ENCODE data around the gene PARVA.

Gene PARVA

GRCh38 chr11:12537778-12538401 lies 160.5 kb downstream of the PARVA start:
- DNase-seq = no peak

DNA sequence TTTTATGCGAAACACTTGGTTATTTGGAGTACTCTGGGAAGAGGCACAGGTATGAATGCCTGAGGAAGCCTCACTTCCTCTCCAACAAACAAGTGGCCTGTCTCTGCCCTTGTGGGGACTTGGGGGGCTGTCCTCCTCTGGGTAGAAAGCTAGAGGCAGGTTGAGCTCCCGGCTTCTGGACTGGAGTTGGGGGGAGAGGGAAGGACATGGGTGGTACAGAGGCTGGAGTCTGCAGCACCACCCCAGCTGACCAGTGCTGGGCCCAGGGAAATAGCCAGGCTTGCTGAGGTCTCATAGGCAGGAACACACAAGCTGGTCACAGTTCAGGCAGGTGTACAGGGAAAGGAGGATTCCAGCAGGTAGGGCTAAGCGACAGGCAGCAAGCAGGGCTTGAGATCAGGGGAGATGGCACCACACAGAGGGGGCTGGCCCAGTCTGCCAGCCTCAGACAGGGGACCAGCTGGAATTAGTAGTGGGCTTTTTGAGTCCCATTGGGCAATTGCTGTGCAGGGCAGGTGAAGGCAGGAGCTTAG lies 161.6 kb downstream of the PARVA start:
- DNase-seq = no peak

DNA sequence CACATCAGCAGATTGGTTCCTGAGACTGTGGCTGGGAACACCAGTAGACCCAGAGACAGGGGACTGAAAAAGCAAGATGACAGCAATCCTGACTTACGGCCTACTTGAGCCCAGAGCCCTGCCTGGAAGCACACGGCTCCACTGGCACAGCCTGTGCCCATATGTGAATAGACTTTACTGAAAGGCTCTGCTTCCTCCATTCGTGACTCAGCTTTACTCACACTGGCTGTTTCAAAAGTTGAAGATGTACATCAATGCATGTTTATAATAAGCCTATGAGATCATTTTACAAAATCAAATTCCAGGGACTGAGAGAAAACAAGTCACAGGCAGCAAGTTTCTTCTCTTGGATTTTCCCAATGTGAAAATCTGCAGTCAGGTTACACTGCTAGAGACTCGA lies 162.2 kb downstream of the PARVA start:
- no peak for DNase-seq

- no peak for DNase-seq
Observed at GRCh38 chr11:12540075-12540680, 162.8 kb downstream of the PARVA start.

DNA sequence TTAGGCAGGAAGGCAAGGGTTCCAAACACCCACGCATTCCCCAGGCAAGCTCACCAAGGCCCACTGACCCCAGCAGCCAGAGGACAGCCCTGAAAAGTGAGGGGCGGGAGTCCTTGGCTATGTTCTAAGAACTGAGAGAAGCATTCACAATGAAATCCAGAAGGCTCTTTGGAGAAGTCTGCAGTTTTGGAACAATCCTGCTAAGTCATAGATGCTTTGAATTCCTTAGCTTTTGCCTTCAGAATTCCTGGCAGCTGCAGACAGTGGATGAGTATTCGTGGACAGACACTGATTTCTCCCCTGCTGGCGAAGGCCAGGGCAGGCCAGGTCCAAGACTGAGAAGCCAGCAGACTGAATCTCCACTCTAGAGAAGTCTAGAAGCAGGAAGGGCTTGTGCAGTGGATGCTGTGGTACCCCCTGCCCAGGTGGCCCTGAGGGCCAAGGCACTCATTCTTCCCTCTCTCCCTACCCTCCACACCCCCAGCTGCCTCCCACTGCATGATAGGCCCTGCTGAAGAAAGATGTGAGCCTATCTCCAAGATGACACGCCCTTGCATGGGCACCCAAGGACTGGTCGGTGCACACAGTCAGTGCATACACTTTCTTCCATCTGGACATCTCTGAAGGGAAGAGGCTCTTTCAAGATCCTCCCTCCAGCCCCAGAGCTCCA lies 163.7 kb downstream of the PARVA start:
- no peak for DNase-seq

DNA sequence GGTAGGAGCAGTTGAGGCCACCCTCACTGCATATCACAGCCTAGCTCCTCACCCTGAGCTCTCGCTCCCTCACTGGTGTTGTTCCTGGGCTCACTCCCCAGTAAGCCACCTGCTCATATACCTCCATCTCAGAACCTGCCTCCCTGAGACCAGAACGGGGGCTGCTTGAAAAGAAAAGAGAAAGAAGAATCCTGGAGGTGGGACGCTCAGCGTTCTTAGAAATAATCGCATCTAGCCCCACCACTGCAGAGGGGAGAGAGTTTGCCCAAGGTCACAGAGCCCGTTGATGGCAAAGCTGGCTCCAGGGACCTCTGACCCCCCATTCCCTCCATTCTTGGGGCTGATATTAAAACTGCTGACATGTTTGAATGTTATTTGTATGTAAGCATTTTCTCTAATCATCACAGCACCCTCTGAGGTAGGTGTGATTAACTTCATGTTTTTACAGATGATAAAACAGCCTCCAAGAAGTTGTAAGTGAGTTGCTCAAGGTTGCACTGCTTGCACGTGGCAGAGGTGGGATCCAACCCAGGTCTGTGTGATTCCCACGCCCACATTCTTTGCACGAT lies 164.3 kb downstream of the PARVA start:
- DNase-seq = no peak

- no peak for DNase-seq
Observed at GRCh38 chr11:12542186-12542935, 165.0 kb downstream of the PARVA start.

- DNase-seq = no peak
Observed at GRCh38 chr11:12543596-12544415, 166.4 kb downstream of the PARVA start.

DNA sequence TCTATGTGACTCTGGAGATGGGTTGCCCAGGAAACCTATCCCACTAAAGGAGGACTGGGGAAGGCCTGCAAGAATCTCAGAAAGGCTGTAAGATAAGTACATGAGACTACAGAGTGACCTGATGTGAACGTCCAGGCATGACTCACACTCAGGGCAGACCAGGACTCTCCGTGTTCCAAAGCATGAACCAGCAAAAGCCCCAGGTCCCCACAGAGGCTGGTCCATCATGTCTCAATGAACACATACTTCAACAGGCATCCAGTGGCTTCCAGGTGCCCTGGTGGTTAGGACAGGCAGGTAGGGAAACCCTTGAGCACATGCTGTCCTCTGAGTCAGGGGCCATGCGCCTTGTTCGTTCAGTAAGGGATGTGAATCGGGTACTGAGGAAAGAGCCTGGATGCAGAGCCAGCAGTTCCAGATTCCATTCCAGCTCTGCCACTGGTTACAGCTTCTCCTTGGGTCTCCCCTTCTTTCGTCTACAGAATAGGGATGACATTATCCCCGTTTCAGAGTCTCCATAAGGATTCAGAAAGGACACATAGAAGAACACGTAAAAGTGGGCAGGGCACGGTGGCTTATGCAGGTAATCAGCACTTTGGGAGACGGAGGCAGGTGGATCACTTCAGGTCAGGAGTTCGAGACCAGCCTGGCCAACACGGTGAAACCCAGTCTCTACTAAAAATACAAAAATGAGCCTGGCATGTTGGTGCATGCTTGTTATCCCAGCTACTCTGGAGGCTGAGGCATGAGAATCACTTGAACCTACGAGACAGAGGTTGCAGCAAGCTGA lies 167.8 kb downstream of the PARVA start:
- DNase-seq = no peak

DNA sequence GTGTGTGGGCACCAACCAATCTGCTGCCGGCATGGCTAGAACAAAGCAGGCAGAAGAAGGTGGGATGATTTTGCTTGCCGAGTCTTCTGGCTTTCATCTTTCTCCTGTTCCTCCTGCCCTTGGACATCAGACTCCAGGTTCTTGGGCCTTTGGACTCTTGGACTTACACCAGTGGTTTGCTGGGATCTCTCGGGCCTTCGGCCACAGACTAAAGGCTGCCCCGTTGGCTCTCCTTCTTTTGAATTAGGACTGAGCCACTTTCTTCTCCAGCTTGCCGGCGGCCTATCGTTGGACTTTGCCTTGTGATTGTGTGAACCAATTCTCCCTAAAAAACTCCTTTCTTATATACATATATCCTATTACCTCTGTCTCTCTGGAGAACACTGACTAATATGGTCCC lies 168.8 kb downstream of the PARVA start:
- no peak for DNase-seq

DNA sequence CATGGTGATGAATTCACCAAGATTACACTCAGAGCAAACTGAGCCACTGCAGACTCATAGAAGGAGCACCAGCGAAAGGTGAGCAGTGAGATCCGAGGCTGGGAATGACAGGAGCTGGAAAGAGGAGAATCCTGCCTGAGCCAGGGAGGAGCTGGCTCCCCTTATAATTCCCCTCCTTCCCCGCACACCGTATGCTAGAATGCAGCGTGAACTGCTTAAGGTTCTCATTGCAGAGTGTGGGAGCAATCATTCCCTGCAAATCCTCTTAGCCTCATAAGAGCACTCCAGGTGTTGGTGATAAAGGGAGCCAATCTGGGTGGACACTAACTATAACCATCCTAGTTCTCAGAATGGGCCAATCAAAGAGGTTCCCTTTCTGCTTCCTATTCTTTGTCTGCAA lies 169.3 kb downstream of the PARVA start:
- no peak for DNase-seq

- DNase-seq = no peak
Observed at GRCh38 chr11:12547953-12548650, 170.7 kb downstream of the PARVA start.

- no peak for DNase-seq
Observed at GRCh38 chr11:12552692-12553091, 175.3 kb downstream of the PARVA start.

DNA sequence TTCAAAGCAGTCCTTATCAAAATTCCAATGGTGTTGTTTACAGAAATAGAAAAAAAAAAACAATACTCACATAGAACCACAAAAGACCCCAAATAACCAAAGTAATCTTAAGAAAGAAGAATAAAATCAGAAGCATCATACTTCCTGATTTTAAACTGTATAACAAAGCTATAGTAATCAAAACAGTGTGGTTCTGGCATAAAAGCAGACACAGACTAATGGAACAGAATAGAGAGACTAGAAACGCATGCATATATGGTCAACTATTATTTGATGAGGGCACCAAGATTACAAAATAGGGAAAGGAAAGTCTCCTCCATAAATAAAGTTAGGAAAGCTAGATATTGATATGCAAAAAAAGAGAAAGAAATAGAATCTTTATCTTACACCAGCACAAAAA lies 176.8 kb downstream of the PARVA start:
- DNase-seq = no peak

- DNase-seq = no peak
Observed at GRCh38 chr11:12556155-12556554, 178.8 kb downstream of the PARVA start.

DNA sequence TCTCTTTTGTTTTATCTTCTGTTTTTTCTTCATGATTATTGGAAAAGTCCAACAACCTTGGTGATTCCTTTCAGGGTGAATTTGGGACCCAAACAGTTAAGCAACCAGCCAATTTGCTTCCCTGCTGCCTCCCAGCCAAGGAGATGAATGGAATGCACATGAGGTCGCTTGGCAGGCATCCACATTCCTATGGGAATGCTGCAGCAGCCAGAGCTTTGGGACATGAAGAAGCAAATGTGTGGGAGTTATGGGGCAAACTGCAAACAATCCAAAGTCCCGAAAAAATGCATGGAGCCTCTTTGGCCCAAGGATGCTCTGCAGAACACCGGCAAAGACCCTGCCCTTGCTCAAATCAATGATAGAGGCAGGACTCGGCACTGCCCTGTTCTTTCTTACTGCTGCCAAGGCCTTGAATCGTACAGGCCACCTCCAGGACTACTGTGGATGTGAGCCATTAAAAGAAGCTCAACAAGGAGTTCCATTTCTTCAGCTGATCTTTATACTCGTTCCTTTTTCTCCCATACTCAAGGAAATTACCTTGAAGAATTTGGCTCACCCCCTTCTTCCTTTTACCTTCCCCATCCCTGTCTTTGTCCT lies 179.5 kb downstream of the PARVA start:
- DNase-seq = no peak

- DNase-seq = no peak
Observed at GRCh38 chr11:12559011-12559410, 181.6 kb downstream of the PARVA start.

DNA sequence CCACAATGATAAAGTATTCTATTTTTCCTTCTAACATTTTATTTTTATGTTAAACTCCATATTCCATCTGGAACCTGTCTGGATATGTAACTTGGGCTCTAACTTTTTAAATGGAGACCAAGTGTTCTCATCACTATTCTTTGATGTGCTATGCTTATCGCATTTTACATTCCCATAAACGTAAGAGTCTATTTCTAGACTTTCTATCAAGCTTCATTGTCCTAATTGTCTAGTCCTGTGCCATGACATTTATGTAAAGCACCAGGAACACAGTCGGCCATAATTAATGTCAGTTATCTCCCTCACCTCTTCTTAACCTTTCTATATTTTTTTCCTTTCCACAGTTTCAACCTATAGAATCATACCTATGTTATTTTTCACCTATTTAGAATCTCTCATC lies 183.0 kb downstream of the PARVA start:
- no peak for DNase-seq

DNA sequence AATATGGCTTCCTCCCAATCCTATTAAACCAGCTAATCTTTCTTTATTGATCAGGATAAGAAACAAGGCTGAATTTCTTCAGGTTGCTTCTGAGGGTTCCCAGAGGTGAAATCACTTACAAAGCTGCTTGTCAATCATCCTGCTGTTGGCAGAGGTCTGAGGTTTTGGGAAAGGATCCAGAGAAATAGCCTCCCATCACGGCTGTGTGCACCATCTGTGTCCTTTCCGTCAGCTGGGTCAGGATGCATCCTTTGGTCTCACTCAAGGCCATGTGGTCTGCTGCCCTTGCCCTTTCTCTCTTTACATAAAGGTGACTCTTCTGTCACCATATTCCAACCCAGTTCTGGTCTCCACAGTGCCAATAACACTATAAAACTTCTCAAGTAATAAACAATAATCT lies 183.5 kb downstream of the PARVA start:
- no peak for DNase-seq

DNA sequence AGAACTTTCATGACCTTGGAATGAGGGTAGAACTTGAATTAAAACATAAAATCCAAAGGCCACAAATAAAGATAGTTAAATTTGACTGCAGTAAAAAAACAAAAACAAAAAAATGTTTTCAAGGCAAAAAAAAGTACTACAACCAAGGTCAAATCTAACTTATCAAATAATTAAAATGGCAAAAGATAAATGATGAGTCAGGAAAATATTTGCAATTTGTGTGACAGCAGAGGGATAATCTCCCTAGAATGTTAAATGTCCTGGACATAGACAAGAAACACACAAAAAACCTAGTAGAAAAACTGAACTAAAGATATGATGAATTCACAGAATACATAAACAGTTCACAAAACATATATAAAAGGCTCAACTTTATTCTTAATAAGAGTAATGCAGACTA lies 186.6 kb downstream of the PARVA start:
- no peak for DNase-seq

All from GDM1 (cell line).